A549 treated with CORT108297 at 1 μM for 4 hours (cell line): ENCODE measurements around the gene ADGRL2. TPM values are rescaled to one million over a fixed set of nuclear protein-coding genes. Genes with fewer than 3 reads are reported as not detected.

Experiments
- total RNA-seq: library from RNA; stranded (reverse); fragments of 200-300 nt; extraction: Qiagen RNA extraction; gene quantifications from 5 replicates; pipeline ENCODE4 v1.2.3, GENCODE V29; 2022

The ADGRL2 gene
- total RNA-seq: 9.2 to 12.2 TPM (median 11.2 TPM) in 5 replicates

GRCh38 chr1:81800695-81801650 lies at the start of gene ADGRL2:
ADGRL2 (plus strand) TSS chr1:81800934; CDS start chr1:81836985, 36,051 bp downstream.

